ENCODE results near the gene NRF1. TPM values are rescaled to one million over a fixed set of nuclear protein-coding genes. Genes with fewer than 3 reads are reported as not detected.

The NRF1 gene
- total and polyA plus RNA-seq, 10 of the 15 experiments (the other 5 are each of a cell fraction or from before 2014, with no cell fraction given), result 3.5 to 23.1 (median 13.5) TPM

GRCh38 chr7:129707910-129708499 is 96.5 kb downstream of the NRF1 start:
- Histone ChIP-seq H3K9ac (ENCODE audit: control insufficient read depth, insufficient read depth, low read length) (no peak overlapping the region), H3K4me3 (no peak overlapping the region), H3K4me1 (ENCODE audit: control insufficient read depth, insufficient read depth, low read length) (no peaks in the 10 kb centered on the region), H4K20me1 (ENCODE audit: control insufficient read depth, insufficient read depth) (no peaks in the 10 kb centered on the region), H3K4me2 (ENCODE audit: control insufficient read depth, insufficient read depth) (no peak overlapping the region), H3K9me3 (replicated peaks; ENCODE audit: control insufficient read depth, insufficient read depth, low read length) (no peaks in the 10 kb centered on the region), H3K36me3 (ENCODE audit: control insufficient read depth in 2 of 2, insufficient read depth in 2 of 2, low read length in 1 of 2) (peaks cover 8% of the 10 kb centered on the region in 2 experiments), H3K27ac (ENCODE audit: control insufficient read depth, insufficient read depth) (no peak overlapping the region), H3K27me3 (replicated peaks in 1 of 2; ENCODE audit: control insufficient read depth in 2 of 2, insufficient read depth in 2 of 2, low read length in 1 of 2) (no peaks in the 10 kb centered on the region), H2AFZ (ENCODE audit: control insufficient read depth, low read depth, low read length) (no peak overlapping the region), H3K79me2 (ENCODE audit: control insufficient read depth, insufficient read depth, low read length) (no peaks in the 10 kb centered on the region)
- intact Hi-C loops (cut with micrococcal nuclease; ENCODE audit: unreplicated experiment), result no loop called here
- ATAC-seq (no peak), FAIRE-seq (no peak), DNase-seq (ENCODE audit: low read depth, low spot score) (no peak)
- ChIA-PET POLR2A (no interaction called here), SMC1A (ENCODE audit: uncharacterized antibody, unreplicated experiment) (interaction anchor here (0.6 kb wide), 1 partner anchor 61 kb away, joined by 3 read pairs; no protein-coding TSS in a partner anchor), RAD21 (ENCODE audit: unreplicated experiment) (interaction anchor here (0.7 kb wide), 1 partner anchor 117 kb away, joined by 3 read pairs; no protein-coding TSS in a partner anchor), CTCF (no interaction called here)
- WGBS (ENCODE audit: insufficient coverage, insufficient replicate concordance, low lambda C conversion rate, missing lambda C conversion rate), result 73% methylated on average over 2 of the region's 2 CpGs
- BruUV-seq (replicated peaks), result no TSS peak
- in situ Hi-C loops (cut with MboI), result no loop called here
- TF ChIP-seq IRF4 (IDR thresholded peaks at IDR 0.05; ENCODE audit: low read depth, low read length) (no peak), HDAC6 (IDR thresholded peaks at IDR 0.05; ENCODE audit: unreplicated experiment) (no peak), SMAD1 (IDR thresholded peaks at IDR 0.05; ENCODE audit: low read depth, partially characterized antibody) (no peak), ZNF24 (IDR thresholded peaks at IDR 0.05) (no peak), NFIC (IDR thresholded peaks at IDR 0.05; ENCODE audit: low read depth, low read length) (no peak), USF1 (IDR thresholded peaks at IDR 0.05; ENCODE audit: borderline replicate concordance, extremely low read length, insufficient read depth, low read depth, low read length) (no peak), MAX (IDR thresholded peaks at IDR 0.05; ENCODE audit: low read depth, low read length) (no peak), CTCF (IDR thresholded peaks at IDR 0.05 in 2 of 3, conservative IDR thresholded peaks at IDR 0.05 in 1 of 3; ENCODE audit: control insufficient read depth in 2 of 3, extremely low read depth in 1 of 3, insufficient read depth in 1 of 3, low read depth in 3 of 3, low read length in 3 of 3) (no peak), PRDM15 (CRISPR knock-in tag; IDR thresholded peaks at IDR 0.05) (no peak), ZZZ3 (IDR thresholded peaks at IDR 0.05; ENCODE audit: control insufficient read depth, insufficient read length, low read depth) (no peak), YBX1 (IDR thresholded peaks at IDR 0.05) (no peak), IKZF2 (IDR thresholded peaks at IDR 0.05) (no peak), BCL11A (IDR thresholded peaks at IDR 0.05; ENCODE audit: low read depth, low read length) (no peak), SUPT20H (IDR thresholded peaks at IDR 0.05; ENCODE audit: borderline replicate concordance, control insufficient read depth, low read depth, low read length) (no peak), ELK1 (IDR thresholded peaks at IDR 0.05; ENCODE audit: low read depth, low read length) (no peak), LARP7 (IDR thresholded peaks at IDR 0.05) (no peak), RUNX3 (IDR thresholded peaks at IDR 0.05; ENCODE audit: low read length) (no peak)
